ENCODE results near the gene SIRT7. TPM values are rescaled to one million over a fixed set of nuclear protein-coding genes. Genes with fewer than 3 reads are reported as not detected.
A peak's percentile ranks its signal among the peaks of the same experiment; 100 is the strongest.

The SIRT7 gene
- total RNA-seq, 1 donor from 2014 or later, result 22.6 TPM

DNA sequence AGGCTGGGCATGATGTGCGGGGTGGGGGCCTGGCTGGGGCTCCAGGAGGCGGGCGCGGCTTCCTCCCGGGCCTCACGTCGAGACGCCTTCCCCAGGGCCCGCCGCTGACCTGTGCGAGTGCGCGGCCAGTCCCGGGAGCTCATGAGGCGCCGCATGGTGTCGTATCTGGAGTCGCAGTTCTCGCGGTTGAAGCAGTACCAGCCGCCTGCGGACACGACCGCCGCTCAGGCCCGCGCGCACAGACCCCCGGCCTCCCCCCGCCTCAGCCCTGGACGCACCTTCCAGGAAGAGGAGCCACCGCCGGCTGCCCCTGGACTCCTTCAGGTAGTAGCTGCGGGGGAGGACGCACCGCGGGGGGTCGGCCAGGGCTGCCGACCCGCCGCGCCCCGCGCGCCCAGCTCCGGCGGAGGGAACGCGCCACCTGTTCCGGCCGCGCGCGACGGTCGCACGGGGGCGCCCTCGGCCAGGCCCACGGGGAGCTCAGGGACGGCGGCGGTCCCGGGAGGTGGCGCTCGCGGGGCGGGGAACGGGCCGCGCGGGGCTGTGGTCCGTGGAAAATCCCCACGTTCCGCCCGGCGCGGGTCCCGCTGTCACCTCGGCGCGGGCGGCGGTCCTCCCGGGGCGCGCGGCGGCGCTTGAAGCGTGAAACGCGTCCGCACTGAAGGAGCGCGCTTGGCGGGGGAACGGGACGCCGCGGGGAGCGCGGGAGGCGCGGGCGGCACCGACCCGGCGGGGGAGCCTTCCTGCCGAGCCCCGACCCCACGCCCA, 41.6 kb upstream of the SIRT7 start:
- H3K4me1 Mint-ChIP-seq, result peaks cover 6% of the 10 kb centered on the region
- no peaks in the 10 kb centered on the region for H3K9me3 Mint-ChIP-seq
- H3K36me3 Mint-ChIP-seq, result no peaks in the 10 kb centered on the region
- peak overlapping the region; percentile 50 for H3K4me3 Mint-ChIP-seq
- no peak overlapping the region for H3K27ac Mint-ChIP-seq
- peak; percentile 65 to 84 for DNase-seq (ENCODE audit: low spot score in 2 of 2, unreplicated experiment in 2 of 2)
- TF ChIP-seq CTCF (IDR thresholded peaks at IDR 0.05; ENCODE audit: unreplicated experiment), result peak; percentile 35
- H3K27me3 Mint-ChIP-seq (ENCODE audit: low read depth), result peaks cover 48% of the 10 kb centered on the region

DNA sequence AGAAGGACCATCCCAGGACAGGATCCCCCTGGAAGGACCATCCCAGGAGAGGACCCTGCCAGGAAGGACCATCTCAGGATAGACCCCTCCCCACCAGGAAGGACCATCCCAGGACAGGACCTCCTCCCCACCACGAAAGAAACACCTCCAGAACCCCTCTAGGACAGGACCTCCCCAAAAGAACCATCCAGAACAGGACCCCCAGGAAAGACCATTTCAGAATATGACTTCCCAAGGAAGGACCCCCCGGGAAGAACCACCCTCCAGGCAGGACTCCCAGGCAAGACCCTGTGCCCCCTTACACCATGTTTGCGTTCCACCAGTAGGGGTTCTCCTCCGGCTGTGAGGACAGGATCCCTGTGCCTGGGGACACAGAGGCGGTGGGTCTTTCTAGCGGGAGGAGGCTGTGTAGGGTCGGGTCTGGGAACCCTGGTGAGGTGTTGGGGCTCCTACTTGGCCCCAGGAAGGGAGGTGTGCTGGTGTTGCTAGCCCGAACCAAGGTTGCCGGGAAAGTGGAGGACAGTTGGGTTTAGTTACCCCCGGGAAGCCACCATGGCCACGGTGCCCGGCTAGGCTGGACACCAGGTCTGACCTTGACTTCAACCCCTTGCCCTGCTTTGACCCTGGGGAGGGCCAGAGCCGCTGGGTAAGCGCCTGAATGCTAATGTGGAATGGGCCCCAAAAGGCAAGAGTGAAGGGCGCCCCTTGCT, 40.8 kb upstream of the SIRT7 start:
- TF ChIP-seq CTCF (IDR thresholded peaks at IDR 0.05; ENCODE audit: unreplicated experiment), result peak; percentile 5
- peaks cover 6% of the 10 kb centered on the region for H3K4me1 Mint-ChIP-seq
- H3K27me3 Mint-ChIP-seq (ENCODE audit: low read depth), result peaks cover 41% of the 10 kb centered on the region
- H3K4me3 Mint-ChIP-seq, result peak overlapping the region; percentile 50
- no peak overlapping the region for H3K27ac Mint-ChIP-seq
- no peak for DNase-seq (ENCODE audit: low spot score in 2 of 2, unreplicated experiment in 2 of 2)
- H3K36me3 Mint-ChIP-seq, result no peaks in the 10 kb centered on the region
- H3K9me3 Mint-ChIP-seq, result no peaks in the 10 kb centered on the region

DNA sequence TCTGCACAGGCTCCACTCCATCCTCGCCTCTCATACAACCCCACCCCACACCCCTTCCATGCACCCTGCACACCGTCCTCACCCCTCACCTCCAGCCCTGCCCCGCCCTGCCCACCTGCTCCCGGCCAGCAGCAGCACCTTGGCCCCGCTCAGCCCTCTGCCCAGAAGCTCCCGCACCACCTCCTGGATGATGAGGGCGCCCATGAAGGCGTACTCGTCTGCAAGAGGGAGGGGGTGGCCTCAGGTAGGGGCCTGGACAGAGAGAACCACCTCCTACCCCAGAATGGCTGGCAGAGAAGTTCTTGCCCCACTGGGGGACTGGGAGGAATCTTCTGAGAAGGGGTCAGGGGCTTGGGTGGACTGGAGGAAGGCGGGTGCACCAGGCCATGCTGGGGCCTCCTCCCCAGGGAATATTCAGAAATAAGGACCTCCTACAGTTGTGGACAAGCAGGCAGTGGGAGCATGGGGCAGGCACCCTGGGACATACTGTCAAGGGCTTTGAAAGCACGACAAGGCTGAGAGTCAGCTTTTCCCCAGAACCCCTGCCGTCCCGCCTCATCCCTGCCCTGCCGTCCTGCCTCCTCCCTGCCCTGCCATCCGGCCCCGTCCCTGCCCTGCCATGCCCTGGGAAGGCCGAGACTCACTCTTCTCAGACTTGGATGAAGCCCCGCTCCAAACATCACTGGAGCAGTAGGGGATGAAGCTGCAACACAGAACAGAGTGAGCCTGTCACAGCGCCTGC, 39.9 kb upstream of the SIRT7 start:
- no peak overlapping the region for H3K4me3 Mint-ChIP-seq
- H3K36me3 Mint-ChIP-seq, result no peaks in the 10 kb centered on the region
- H3K27me3 Mint-ChIP-seq (ENCODE audit: low read depth), result peaks cover 31% of the 10 kb centered on the region
- DNase-seq (ENCODE audit: low spot score in 2 of 2, unreplicated experiment in 2 of 2), result no peak
- H3K27ac Mint-ChIP-seq, result no peak overlapping the region
- H3K4me1 Mint-ChIP-seq, result peaks cover 6% of the 10 kb centered on the region
- H3K9me3 Mint-ChIP-seq, result no peaks in the 10 kb centered on the region
- no peak for TF ChIP-seq CTCF (IDR thresholded peaks at IDR 0.05; ENCODE audit: unreplicated experiment)

- DNase-seq (ENCODE audit: low spot score in 2 of 2, unreplicated experiment in 2 of 2), result no peak
- H3K4me1 Mint-ChIP-seq, result peaks cover 6% of the 10 kb centered on the region
- no peak overlapping the region for H3K27ac Mint-ChIP-seq
- no peak overlapping the region for H3K4me3 Mint-ChIP-seq
- no peak for TF ChIP-seq CTCF (IDR thresholded peaks at IDR 0.05; ENCODE audit: unreplicated experiment)
- H3K27me3 Mint-ChIP-seq (ENCODE audit: low read depth), result peaks cover 23% of the 10 kb centered on the region
- no peaks in the 10 kb centered on the region for H3K36me3 Mint-ChIP-seq
- H3K9me3 Mint-ChIP-seq, result no peaks in the 10 kb centered on the region
These were observed 38.9 kb upstream of the SIRT7 start for GRCh38 chr17:81956607-81957589.

Measured in mesothelial cell of epicardium (in vitro differentiated cells).